DOHH2 (cell line): Measurements from ENCODE around the gene FLT3.

ENCODE experiments used
- EZH2phosphoT487 ChIP-seq: fragments of 200-600 bp; sonication (generic); IDR thresholded peaks from 2 replicates; pipeline ENCODE4 v1.6.1; 2017; ENCODE audit warnings: borderline replicate concordance, mild to moderate bottlenecking, antibody characterized with exemption, low read length, moderate library complexity, mixed read lengths
- TF ChIP-seq, protein P1 (sequence below): fragments of 200-600 bp; sonication (generic); IDR thresholded peaks from one replicate; pipeline ENCODE4 v1.5.1; 2014; ENCODE audit warnings: antibody characterized with exemption, mild to moderate bottlenecking, low read depth, low read length; ENCODE audit not compliant: poor library complexity, severe bottlenecking

DNA sequence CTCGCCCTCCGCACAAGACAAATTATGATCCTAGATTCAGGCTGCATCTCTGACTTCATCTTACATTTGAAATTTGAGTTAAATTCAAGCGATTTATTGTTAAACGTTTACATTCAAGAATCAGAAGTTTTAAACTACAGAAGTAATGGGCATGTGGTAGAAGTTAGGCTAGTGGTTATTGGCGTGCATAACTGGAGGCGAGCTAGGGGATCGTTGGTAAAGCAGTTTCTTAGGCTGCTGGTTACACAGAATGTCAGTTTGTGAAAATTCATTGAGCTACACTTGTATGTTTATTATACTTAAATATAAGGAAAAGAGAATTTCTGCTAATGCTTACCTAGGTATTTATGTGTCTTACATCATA, 130.5 kb downstream of the FLT3 start:
- TF ChIP-seq, protein P1, sequence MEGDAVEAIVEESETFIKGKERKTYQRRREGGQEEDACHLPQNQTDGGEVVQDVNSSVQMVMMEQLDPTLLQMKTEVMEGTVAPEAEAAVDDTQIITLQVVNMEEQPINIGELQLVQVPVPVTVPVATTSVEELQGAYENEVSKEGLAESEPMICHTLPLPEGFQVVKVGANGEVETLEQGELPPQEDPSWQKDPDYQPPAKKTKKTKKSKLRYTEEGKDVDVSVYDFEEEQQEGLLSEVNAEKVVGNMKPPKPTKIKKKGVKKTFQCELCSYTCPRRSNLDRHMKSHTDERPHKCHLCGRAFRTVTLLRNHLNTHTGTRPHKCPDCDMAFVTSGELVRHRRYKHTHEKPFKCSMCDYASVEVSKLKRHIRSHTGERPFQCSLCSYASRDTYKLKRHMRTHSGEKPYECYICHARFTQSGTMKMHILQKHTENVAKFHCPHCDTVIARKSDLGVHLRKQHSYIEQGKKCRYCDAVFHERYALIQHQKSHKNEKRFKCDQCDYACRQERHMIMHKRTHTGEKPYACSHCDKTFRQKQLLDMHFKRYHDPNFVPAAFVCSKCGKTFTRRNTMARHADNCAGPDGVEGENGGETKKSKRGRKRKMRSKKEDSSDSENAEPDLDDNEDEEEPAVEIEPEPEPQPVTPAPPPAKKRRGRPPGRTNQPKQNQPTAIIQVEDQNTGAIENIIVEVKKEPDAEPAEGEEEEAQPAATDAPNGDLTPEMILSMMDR = no peak
- TF ChIP-seq EZH2phosphoT487 = no peak
